Neural crest cell (in vitro differentiated cells): ENCODE results near the gene AAGAB. TPM values are rescaled to one million over a fixed set of nuclear protein-coding genes. Genes with fewer than 3 reads are reported as not detected.
"Not testable (repeated sequence)": the region's sequence is repeated elsewhere in the genome, so short reads cannot be mapped to it uniquely, and the experiment has no call there.

Experiments used
- DNase-seq: peaks from one replicate; pipeline ENCODE4 v3.0.0; 2021; ENCODE audit warnings: low read depth, mixed read lengths, low spot score
- H3K27ac Mint-ChIP-seq: one replicate; pipeline ENCODE4 v1.8.0; 2021; ENCODE audit warnings: mild to moderate bottlenecking, mixed read lengths; ENCODE audit not compliant: unreplicated experiment
- H3K27me3 Mint-ChIP-seq: 2 replicates; pipeline ENCODE4 v1.8.0; 2021; ENCODE audit warnings: low read depth, mild to moderate bottlenecking, mixed read lengths
- H3K36me3 Mint-ChIP-seq: 2 replicates; pipeline ENCODE4 v1.8.0; 2021; ENCODE audit warnings: low read depth, mild to moderate bottlenecking, mixed read lengths
- H3K4me1 Mint-ChIP-seq: 2 replicates; pipeline ENCODE4 v1.8.0; 2021; ENCODE audit warnings: mixed read lengths
- H3K4me3 Mint-ChIP-seq: one replicate; pipeline ENCODE4 v1.8.0; 2021; ENCODE audit warnings: mild to moderate bottlenecking, mixed read lengths
- H3K9me3 Mint-ChIP-seq: 2 replicates; pipeline ENCODE4 v1.8.0; 2021; ENCODE audit warnings: mixed read lengths
- total RNA-seq: library from RNA; stranded (reverse); gene quantifications from 2 replicates; pipeline ENCODE4 v1.2.1, GENCODE V29; 2021
- TF ChIP-seq, protein P1 (sequence below): fragments of 200-600 bp; sonication (generic); conservative IDR thresholded peaks from 2 replicates; pipeline ENCODE4 v1.5.0; 2021; ENCODE audit warnings: antibody characterized with exemption, mild to moderate bottlenecking

Gene AAGAB
- total RNA-seq, 1 donor from 2014 or later: 54.9 TPM

DNA sequence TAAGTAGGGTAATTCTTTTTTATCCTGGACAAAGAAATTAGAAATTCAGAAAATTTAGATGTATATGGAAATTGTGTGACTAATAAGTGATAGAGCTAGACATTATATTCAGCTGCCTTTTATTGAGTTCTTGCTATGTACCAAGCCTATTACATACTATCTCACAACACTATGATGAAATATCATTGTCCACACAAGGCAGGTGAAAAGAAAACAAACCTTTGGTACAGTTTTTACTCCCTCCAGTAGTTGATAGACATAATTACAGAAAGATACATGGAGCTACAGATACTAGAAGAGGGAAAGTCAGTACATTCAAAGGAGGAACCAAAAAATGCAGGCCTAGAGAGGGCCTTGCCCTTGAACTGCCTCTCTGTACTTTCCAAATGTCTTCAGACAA lies 4.9 kb upstream of the AAGAB start:
- H3K27me3 Mint-ChIP-seq: peaks cover 17% of the 10 kb centered on the region
- peaks cover 7% of the 10 kb centered on the region for H3K4me1 Mint-ChIP-seq
- DNase-seq: no peak
- TF ChIP-seq, protein P1, sequence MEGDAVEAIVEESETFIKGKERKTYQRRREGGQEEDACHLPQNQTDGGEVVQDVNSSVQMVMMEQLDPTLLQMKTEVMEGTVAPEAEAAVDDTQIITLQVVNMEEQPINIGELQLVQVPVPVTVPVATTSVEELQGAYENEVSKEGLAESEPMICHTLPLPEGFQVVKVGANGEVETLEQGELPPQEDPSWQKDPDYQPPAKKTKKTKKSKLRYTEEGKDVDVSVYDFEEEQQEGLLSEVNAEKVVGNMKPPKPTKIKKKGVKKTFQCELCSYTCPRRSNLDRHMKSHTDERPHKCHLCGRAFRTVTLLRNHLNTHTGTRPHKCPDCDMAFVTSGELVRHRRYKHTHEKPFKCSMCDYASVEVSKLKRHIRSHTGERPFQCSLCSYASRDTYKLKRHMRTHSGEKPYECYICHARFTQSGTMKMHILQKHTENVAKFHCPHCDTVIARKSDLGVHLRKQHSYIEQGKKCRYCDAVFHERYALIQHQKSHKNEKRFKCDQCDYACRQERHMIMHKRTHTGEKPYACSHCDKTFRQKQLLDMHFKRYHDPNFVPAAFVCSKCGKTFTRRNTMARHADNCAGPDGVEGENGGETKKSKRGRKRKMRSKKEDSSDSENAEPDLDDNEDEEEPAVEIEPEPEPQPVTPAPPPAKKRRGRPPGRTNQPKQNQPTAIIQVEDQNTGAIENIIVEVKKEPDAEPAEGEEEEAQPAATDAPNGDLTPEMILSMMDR: no peak
- no peaks in the 10 kb centered on the region for H3K9me3 Mint-ChIP-seq
- H3K4me3 Mint-ChIP-seq: no peak overlapping the region
- H3K36me3 Mint-ChIP-seq: no peaks in the 10 kb centered on the region
- no peak overlapping the region for H3K27ac Mint-ChIP-seq

DNA sequence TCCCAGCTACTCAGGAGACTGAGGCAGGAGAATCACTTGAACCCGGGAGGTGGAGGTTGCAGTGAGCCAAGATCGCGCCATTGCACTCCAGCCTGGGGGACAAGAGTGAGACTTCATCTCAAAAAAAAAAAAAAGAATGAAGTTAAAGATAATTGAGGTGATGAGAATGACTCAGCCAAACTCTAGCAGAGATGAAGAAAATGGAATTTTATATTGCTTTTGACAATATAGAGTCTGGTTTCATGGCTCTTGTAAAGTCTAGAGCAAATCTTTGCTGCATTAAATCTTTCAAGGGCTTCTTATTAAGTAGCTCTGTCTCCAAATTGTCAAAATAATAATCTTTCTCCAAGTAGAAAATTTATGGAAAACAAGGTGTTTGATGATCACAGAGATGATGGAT lies 4.0 kb upstream of the AAGAB start:
- peaks cover 17% of the 10 kb centered on the region for H3K27me3 Mint-ChIP-seq
- H3K9me3 Mint-ChIP-seq, H3K4me3 Mint-ChIP-seq, H3K27ac Mint-ChIP-seq, H3K36me3 Mint-ChIP-seq, DNase-seq: not testable (repeated sequence)
- H3K4me1 Mint-ChIP-seq: peaks cover 13% of the 10 kb centered on the region

DNA sequence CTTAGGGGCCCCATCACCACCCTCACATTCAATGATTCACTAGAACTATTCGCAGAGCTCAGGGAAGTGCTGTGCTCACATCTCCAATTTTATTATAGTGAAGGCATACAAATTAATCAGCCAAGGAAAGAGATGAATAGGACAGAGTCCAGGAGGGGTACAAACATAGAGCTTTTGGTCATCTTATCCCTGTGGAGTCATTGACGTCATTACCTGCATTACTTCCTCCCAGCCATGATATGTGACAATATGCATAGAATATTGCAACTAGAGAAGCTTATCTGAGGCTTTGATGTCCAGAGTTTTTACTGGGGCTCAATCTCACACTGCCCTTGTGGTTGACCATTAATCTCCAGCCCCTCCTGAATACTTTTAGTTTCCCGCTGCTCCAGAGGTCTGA lies 1.6 kb upstream of the AAGAB start:
- TF ChIP-seq, protein P1: no peak
- DNase-seq: no peak
- H3K27ac Mint-ChIP-seq: no peak overlapping the region
- H3K4me3 Mint-ChIP-seq: peak overlapping the region; percentile 98
- H3K36me3 Mint-ChIP-seq: no peaks in the 10 kb centered on the region
- H3K27me3 Mint-ChIP-seq: peaks cover 17% of the 10 kb centered on the region
- H3K9me3 Mint-ChIP-seq: no peaks in the 10 kb centered on the region
- H3K4me1 Mint-ChIP-seq: peaks cover 22% of the 10 kb centered on the region

- Mint-ChIP-seq H3K36me3 (peaks cover 3% of the 10 kb centered on the region), H3K4me1 (peaks cover 22% of the 10 kb centered on the region), H3K27ac (peak overlapping the region; percentile 98), H3K4me3 (peak overlapping the region; percentile 98), H3K27me3 (peaks cover 17% of the 10 kb centered on the region), H3K9me3 (no peaks in the 10 kb centered on the region)
- no peak for DNase-seq
- TF ChIP-seq, protein P1: no peak
Observed at GRCh38 chr15:67253549-67254237, 768 bp downstream of the AAGAB start.

GRCh38 chr15:67253101-67253500 lies 1.4 kb downstream of the AAGAB start:
- H3K36me3 Mint-ChIP-seq: peaks cover 5% of the 10 kb centered on the region
- H3K27ac Mint-ChIP-seq: no peak overlapping the region
- DNase-seq: no peak
- no peaks in the 10 kb centered on the region for H3K9me3 Mint-ChIP-seq
- TF ChIP-seq, protein P1: no peak
- peaks cover 17% of the 10 kb centered on the region for H3K27me3 Mint-ChIP-seq
- H3K4me1 Mint-ChIP-seq: peaks cover 22% of the 10 kb centered on the region
- H3K4me3 Mint-ChIP-seq: peak overlapping the region; percentile 98

DNA sequence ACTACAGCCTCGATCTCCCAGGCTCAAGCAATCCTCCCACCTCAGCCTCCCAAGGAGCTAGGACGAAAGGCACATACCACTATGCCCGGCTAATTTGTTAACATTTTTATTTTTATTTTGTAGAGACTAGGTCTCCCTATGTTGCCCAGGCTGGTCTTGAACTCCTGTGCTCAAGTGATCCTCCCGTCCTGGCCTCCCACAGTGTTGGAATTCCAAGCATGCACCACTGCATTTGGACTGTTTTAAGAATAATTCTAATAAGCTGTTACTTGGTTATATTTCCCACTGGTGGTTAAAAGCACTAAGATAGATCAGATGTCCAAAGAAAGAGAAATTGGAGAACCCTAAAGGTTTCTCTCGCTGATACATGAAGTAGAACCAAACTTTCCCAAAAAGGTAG lies 3.1 kb downstream of the AAGAB start:
- peaks cover 15% of the 10 kb centered on the region for H3K27me3 Mint-ChIP-seq
- H3K9me3 Mint-ChIP-seq: peaks cover 2% of the 10 kb centered on the region
- no peak for DNase-seq
- peaks cover 22% of the 10 kb centered on the region for H3K4me1 Mint-ChIP-seq
- H3K36me3 Mint-ChIP-seq: peaks cover 15% of the 10 kb centered on the region
- TF ChIP-seq, protein P1: no peak
- H3K27ac Mint-ChIP-seq: no peak overlapping the region
- peak overlapping the region; percentile 62 for H3K4me3 Mint-ChIP-seq
